ENCODE data around the gene ELAVL4.

- TF ChIP-seq EZH2 (IDR thresholded peaks at IDR 0.05; ENCODE audit: borderline replicate concordance, low read depth, low read length, severe bottlenecking): no peak
- TF ChIP-seq CTCF (IDR thresholded peaks at IDR 0.05; ENCODE audit: borderline replicate concordance, extremely low read depth, low read length, poor library complexity, severe bottlenecking): no peak
These were observed 48.7 kb downstream of the ELAVL4 start for GRCh38 chr1:50157306-50157941.
